Measurements from ENCODE around the gene MCL1.

MCL1 gene

DNA sequence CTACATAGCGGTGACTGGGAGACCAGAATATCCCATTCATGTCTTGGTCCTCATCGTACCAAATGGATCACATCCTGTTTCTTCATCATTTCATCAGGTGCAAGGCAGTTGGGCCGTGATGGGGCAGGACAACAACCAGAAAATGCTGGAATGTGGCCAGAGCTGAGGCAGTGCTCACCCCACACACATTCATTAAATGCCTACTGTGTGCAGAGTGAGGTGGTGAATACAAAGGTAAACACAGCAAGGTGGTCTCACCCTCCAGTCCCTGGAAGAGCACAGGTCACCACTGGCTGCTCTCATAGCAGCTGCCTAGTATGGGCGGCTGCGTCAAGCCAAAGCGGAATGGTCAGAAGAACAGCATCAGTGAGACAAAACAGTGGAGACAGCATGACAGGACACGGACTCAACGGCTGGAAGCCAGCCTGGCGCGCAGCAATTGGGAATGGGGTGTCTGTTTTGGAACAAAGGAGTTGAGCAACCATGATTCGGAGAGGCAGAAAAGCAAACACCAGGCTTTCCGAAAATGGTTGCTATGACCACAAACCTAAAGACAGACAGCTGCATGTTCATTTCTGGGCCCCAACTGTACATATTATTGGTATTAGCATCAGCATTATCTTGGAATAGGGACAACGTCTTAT is 35.8 kb downstream of the MCL1 start:
- H3K27me3 ChIP-seq (ENCODE audit: control insufficient read depth, low read length), result peaks cover 16% of the 10 kb centered on the region
- H3K4me2 ChIP-seq (ENCODE audit: low read length), result no peak overlapping the region

GRCh38 chr1:150537732-150538684 is 41.4 kb downstream of the MCL1 start:
- no peak for TF ChIP-seq EZH2phosphoT487 (IDR thresholded peaks at IDR 0.05; ENCODE audit: borderline replicate concordance, low read length)
- TF ChIP-seq, protein P1, sequence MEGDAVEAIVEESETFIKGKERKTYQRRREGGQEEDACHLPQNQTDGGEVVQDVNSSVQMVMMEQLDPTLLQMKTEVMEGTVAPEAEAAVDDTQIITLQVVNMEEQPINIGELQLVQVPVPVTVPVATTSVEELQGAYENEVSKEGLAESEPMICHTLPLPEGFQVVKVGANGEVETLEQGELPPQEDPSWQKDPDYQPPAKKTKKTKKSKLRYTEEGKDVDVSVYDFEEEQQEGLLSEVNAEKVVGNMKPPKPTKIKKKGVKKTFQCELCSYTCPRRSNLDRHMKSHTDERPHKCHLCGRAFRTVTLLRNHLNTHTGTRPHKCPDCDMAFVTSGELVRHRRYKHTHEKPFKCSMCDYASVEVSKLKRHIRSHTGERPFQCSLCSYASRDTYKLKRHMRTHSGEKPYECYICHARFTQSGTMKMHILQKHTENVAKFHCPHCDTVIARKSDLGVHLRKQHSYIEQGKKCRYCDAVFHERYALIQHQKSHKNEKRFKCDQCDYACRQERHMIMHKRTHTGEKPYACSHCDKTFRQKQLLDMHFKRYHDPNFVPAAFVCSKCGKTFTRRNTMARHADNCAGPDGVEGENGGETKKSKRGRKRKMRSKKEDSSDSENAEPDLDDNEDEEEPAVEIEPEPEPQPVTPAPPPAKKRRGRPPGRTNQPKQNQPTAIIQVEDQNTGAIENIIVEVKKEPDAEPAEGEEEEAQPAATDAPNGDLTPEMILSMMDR (IDR thresholded peaks at IDR 0.05; ENCODE audit: low read depth, low read length, poor library complexity, severe bottlenecking), result peak; percentile 28
- no peaks in the 10 kb centered on the region for H4K20me1 ChIP-seq (ENCODE audit: control insufficient read depth, insufficient read depth, low read depth, low read length)
- no peaks in the 10 kb centered on the region for H3K9me2 ChIP-seq (replicated peaks; ENCODE audit: control insufficient read depth, low read length)
- H3K4me3 ChIP-seq (ENCODE audit: low read length), result no peak overlapping the region
- no peaks in the 10 kb centered on the region for H3K36me3 ChIP-seq (ENCODE audit: control insufficient read depth, low read length)
- no peak overlapping the region for H3K27ac ChIP-seq (ENCODE audit: low read depth, low read length)
- H3K79me2 ChIP-seq (ENCODE audit: control insufficient read depth, low read length), result no peaks in the 10 kb centered on the region
- no peaks in the 10 kb centered on the region for H3K4me1 ChIP-seq (ENCODE audit: control insufficient read depth, low read length)
- H3K9me3 ChIP-seq (ENCODE audit: control insufficient read depth, insufficient read depth, low read length), result no peaks in the 10 kb centered on the region
- no peak overlapping the region for H3K4me2 ChIP-seq (ENCODE audit: low read length)
- no peaks in the 10 kb centered on the region for H3K27me3 ChIP-seq (ENCODE audit: control insufficient read depth, low read length)
- 0 out of 2 replicates have a peak, but pooled peaks cover 2% of the 10 kb centered on the region for H3F3A ChIP-seq (ENCODE audit: control insufficient read depth, insufficient read depth)

More for the DNA sequence above, 35.8 kb downstream of the MCL1 start:
- Histone ChIP-seq H4K20me1 (ENCODE audit: control insufficient read depth, insufficient read depth, low read depth, low read length) (no peaks in the 10 kb centered on the region), H3K36me3 (ENCODE audit: control insufficient read depth, low read length) (no peaks in the 10 kb centered on the region), H3K27ac (ENCODE audit: low read depth, low read length) (no peak overlapping the region), H3K4me3 (ENCODE audit: low read length) (no peak overlapping the region), H3K9me3 (ENCODE audit: control insufficient read depth, insufficient read depth, low read length) (no peaks in the 10 kb centered on the region), H3K9me2 (replicated peaks; ENCODE audit: control insufficient read depth, low read length) (no peaks in the 10 kb centered on the region), H3K4me1 (ENCODE audit: control insufficient read depth, low read length) (peaks cover 3% of the 10 kb centered on the region), H3F3A (ENCODE audit: control insufficient read depth, insufficient read depth) (0 out of 2 replicates have a peak, but pooled peaks cover 2% of the 10 kb centered on the region), H3K79me2 (ENCODE audit: control insufficient read depth, low read length) (no peaks in the 10 kb centered on the region)
- TF ChIP-seq EZH2phosphoT487 (IDR thresholded peaks at IDR 0.05; ENCODE audit: borderline replicate concordance, low read length), result no peak
- TF ChIP-seq, protein P1 (IDR thresholded peaks at IDR 0.05; ENCODE audit: low read depth, low read length, poor library complexity, severe bottlenecking), result no peak

- Histone ChIP-seq H3K27me3 (ENCODE audit: control insufficient read depth, low read length) (no peaks in the 10 kb centered on the region), H3K4me1 (ENCODE audit: control insufficient read depth, low read length) (no peaks in the 10 kb centered on the region), H4K20me1 (ENCODE audit: control insufficient read depth, insufficient read depth, low read depth, low read length) (no peaks in the 10 kb centered on the region), H3K4me2 (ENCODE audit: low read length) (no peak overlapping the region), H3K9me2 (replicated peaks; ENCODE audit: control insufficient read depth, low read length) (no peaks in the 10 kb centered on the region), H3K79me2 (ENCODE audit: control insufficient read depth, low read length) (no peaks in the 10 kb centered on the region), H3K36me3 (ENCODE audit: control insufficient read depth, low read length) (no peaks in the 10 kb centered on the region), H3F3A (ENCODE audit: control insufficient read depth, insufficient read depth) (no peaks in the 10 kb centered on the region), H3K9me3 (ENCODE audit: control insufficient read depth, insufficient read depth, low read length) (no peaks in the 10 kb centered on the region), H3K27ac (ENCODE audit: low read depth, low read length) (no peak overlapping the region), H3K4me3 (ENCODE audit: low read length) (no peak overlapping the region)
- TF ChIP-seq EZH2phosphoT487 (IDR thresholded peaks at IDR 0.05; ENCODE audit: borderline replicate concordance, low read length), result no peak
- TF ChIP-seq, protein P1 (IDR thresholded peaks at IDR 0.05; ENCODE audit: low read depth, low read length, poor library complexity, severe bottlenecking), result no peak
Measured at GRCh38 chr1:150536836-150537731, 42.3 kb downstream of the MCL1 start.

Measured in DOHH2 (cell line).